HepG2 (cell line): Measurements from ENCODE around the gene MTCH1. TPM values are rescaled to one million over a fixed set of nuclear protein-coding genes. Genes with fewer than 3 reads are reported as not detected.

Experiments used
- CBX2 ChIP-seq, 2 experiments: fragments of 200-600 bp in 1 of 2; sonication (generic); formaldehyde crosslinking in 1 of 2; IDR thresholded peaks; 2 replicates each; pipeline versions ENCODE4 v1.7.0 to v1.8.1; 2018 to 2022; ENCODE audit warnings: low read depth in 2 of 2, low read length in 1 of 2, mild to moderate bottlenecking in 1 of 2, missing genetic modification reagents in 1 of 2
- ELF1 ChIP-seq: sonication (generic); formaldehyde crosslinking; IDR thresholded peaks from 2 replicates; pipeline ENCODE4 v1.4.0; 2020; ENCODE audit warnings: missing genetic modification reagents
- HNRNPLL ChIP-seq: fragments of 200-400 bp; formaldehyde crosslinking; IDR thresholded peaks from 2 replicates; pipeline ENCODE4 v1.6.1; 2017; ENCODE audit warnings: mild to moderate bottlenecking, low read depth, low read length; ENCODE audit not compliant: poor library complexity, severe bottlenecking
- KAT7 ChIP-seq: IDR thresholded peaks from 2 replicates; pipeline ENCODE4 v1.6.1; 2018; ENCODE audit warnings: borderline replicate concordance, missing compliant biosample characterization
- NONO ChIP-seq, 2 experiments: fragments of 450-650 bp in 1 of 2; sonication (generic) in 1 of 2; formaldehyde crosslinking in 1 of 2; IDR thresholded peaks in 1 of 2; conservative IDR thresholded peaks in 1 of 2; 2 replicates each; pipeline versions ENCODE4 v1.6.1 to v1.8.0; 2017 to 2022; ENCODE audit warnings: mild to moderate bottlenecking in 1 of 2, missing genetic modification reagents in 1 of 2, moderate library complexity in 1 of 2
- POLR2G ChIP-seq: fragments of 200-400 bp; formaldehyde crosslinking; IDR thresholded peaks from 2 replicates; pipeline ENCODE4 v1.6.1; 2018; ENCODE audit warnings: mild to moderate bottlenecking, low read depth, low read length, moderate library complexity
- TAF15 ChIP-seq: fragments of 200-400 bp; formaldehyde crosslinking; IDR thresholded peaks from one replicate; pipeline ENCODE4 v1.6.1; 2018; ENCODE audit warnings: mild to moderate bottlenecking, low read depth, low read length; ENCODE audit not compliant: poor library complexity, severe bottlenecking
- WIZ ChIP-seq: sonication (generic); formaldehyde crosslinking; IDR thresholded peaks from 2 replicates; pipeline ENCODE4 v1.5.1; 2020; ENCODE audit warnings: mild to moderate bottlenecking, missing genetic modification reagents
- YY1 ChIP-seq: IDR thresholded peaks from 2 replicates; pipeline ENCODE4 v1.6.1; 2011; ENCODE audit warnings: low read length, low read depth, moderate library complexity, mild to moderate bottlenecking; ENCODE audit not compliant: insufficient read depth, insufficient replicate concordance
- ZFP90 ChIP-seq: sonication (generic); formaldehyde crosslinking; IDR thresholded peaks from 2 replicates; pipeline ENCODE4 v1.8.0; 2022; ENCODE audit warnings: missing genetic modification reagents, mild to moderate bottlenecking, inconsistent platforms, borderline replicate concordance
- ZFX ChIP-seq: sonication (generic); formaldehyde crosslinking; IDR thresholded peaks from 2 replicates; pipeline ENCODE4 v1.4.0; 2020; ENCODE audit warnings: mild to moderate bottlenecking, low read depth, missing genetic modification reagents, moderate library complexity
- ZNF484 ChIP-seq: sonication (generic); formaldehyde crosslinking; IDR thresholded peaks from 2 replicates; pipeline ENCODE4 v1.5.1; 2020; ENCODE audit warnings: mild to moderate bottlenecking, low read depth, missing genetic modification reagents, borderline replicate concordance
- ZNF543 ChIP-seq: sonication (generic); formaldehyde crosslinking; IDR thresholded peaks from 2 replicates; pipeline ENCODE4 v1.4.0; 2020; ENCODE audit warnings: mild to moderate bottlenecking, missing genetic modification reagents
- ZNF674 ChIP-seq: sonication (generic); formaldehyde crosslinking; IDR thresholded peaks from 2 replicates; pipeline ENCODE4 v1.5.0; 2020; ENCODE audit warnings: low read depth, mild to moderate bottlenecking, missing genetic modification reagents
- polyA plus RNA-seq, 8 experiments: library from polyadenylated mRNA; depleted of rRNA in 3 of 8; stranded (reverse) in 7 of 8; unstranded in 1 of 8; fragments of >200 nt; fragmentation: Illumina TruSeq in 4 of 8; extraction: Trizol in 4 of 8; gene quantifications; 2 replicates each; pipeline versions ENCODE4 v1.2.1 to v1.2.3, GENCODE V29; 2011 to 2016; ENCODE audit warnings: low read depth in 4 of 8, missing spikeins in 1 of 8, mixed read lengths in 1 of 8; ENCODE audit not compliant: insufficient read depth in 1 of 8
- total RNA-seq, 5 experiments: library from RNA; depleted of rRNA; stranded (reverse); fragments of >200 nt; fragmentation: Illumina TruSeq; extraction: Trizol; gene quantifications; 2 replicates each; pipeline ENCODE4 v1.2.3, GENCODE V29; 2016; ENCODE audit warnings: low read depth in 1 of 5
- TF ChIP-seq, protein P1 (sequence below), 2 experiments: IDR thresholded peaks; 2 replicates each; pipeline ENCODE4 v1.6.1; 2011 to 2012; ENCODE audit warnings: low read length in 2 of 2, borderline replicate concordance in 1 of 2, low read depth in 1 of 2, mild to moderate bottlenecking in 1 of 2, moderate library complexity in 1 of 2
- TF ChIP-seq, protein P2 (sequence below): sonication (generic); formaldehyde crosslinking; IDR thresholded peaks from 2 replicates; pipeline ENCODE4 v1.4.0; 2020; ENCODE audit warnings: missing genetic modification reagents
- TF ChIP-seq, protein P3 (sequence below): sonication (generic); formaldehyde crosslinking; conservative IDR thresholded peaks from 2 replicates; pipeline ENCODE4 v1.4.0; 2020; ENCODE audit warnings: mild to moderate bottlenecking, missing genetic modification reagents, moderate library complexity

The MTCH1 gene
- total and polyA plus RNA-seq, 2 of the 13 experiments (the other 11 are each of a cell fraction or from before 2014, with no cell fraction given), result 86.2 to 144 TPM

DNA sequence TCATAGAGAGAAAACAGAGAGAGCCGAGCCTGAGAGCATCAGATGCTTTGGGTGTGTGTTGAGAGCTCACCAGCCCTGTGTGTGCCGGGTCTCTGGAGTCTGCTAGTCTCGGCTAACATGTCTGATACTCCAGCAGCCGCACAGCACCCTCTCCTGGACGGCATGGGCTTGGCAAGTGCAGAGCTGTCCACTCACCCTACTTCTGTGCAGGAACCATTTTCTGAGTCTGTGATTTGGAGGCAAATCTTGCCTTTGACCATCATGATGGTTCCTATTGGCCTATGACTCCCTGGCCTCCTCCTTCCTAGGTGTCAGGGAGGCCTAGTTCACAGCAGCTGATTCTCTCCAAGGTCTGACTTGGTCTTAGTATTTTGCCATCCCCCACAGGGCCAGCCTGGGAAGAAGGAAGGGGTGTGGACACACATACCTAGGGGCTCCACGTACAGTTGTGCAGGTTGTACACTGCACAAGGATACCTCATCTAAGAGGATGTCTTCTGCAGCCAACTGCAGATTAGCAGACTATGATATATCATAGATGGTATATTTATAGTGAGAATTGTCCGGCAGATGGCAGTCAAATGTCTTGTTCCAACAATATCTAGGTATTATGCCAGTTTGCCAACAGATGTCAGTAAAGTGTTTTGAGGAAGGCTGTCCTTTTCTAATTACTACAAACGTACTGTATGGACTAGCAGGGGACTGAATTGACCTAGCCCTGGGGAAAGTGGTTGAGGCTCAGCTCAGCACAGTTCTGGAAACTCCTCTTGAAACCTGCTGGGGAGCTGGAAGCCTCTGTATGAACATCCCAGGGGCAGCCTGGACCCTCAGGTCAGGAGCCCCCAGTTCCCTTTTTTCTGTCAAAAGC lies 32.4 kb upstream of the MTCH1 start (continued):
- TF ChIP-seq, protein P1, sequence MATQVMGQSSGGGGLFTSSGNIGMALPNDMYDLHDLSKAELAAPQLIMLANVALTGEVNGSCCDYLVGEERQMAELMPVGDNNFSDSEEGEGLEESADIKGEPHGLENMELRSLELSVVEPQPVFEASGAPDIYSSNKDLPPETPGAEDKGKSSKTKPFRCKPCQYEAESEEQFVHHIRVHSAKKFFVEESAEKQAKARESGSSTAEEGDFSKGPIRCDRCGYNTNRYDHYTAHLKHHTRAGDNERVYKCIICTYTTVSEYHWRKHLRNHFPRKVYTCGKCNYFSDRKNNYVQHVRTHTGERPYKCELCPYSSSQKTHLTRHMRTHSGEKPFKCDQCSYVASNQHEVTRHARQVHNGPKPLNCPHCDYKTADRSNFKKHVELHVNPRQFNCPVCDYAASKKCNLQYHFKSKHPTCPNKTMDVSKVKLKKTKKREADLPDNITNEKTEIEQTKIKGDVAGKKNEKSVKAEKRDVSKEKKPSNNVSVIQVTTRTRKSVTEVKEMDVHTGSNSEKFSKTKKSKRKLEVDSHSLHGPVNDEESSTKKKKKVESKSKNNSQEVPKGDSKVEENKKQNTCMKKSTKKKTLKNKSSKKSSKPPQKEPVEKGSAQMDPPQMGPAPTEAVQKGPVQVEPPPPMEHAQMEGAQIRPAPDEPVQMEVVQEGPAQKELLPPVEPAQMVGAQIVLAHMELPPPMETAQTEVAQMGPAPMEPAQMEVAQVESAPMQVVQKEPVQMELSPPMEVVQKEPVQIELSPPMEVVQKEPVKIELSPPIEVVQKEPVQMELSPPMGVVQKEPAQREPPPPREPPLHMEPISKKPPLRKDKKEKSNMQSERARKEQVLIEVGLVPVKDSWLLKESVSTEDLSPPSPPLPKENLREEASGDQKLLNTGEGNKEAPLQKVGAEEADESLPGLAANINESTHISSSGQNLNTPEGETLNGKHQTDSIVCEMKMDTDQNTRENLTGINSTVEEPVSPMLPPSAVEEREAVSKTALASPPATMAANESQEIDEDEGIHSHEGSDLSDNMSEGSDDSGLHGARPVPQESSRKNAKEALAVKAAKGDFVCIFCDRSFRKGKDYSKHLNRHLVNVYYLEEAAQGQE (IDR thresholded peaks at IDR 0.05; ENCODE audit: borderline replicate concordance in 1 of 2, low read depth in 1 of 2, low read length in 2 of 2), result no peak
- TF ChIP-seq ZNF674, result no peak
- peak; percentile 28; the same call in 1 of the 2 replicates for TF ChIP-seq ELF1 (CRISPR knock-in tag)
- TF ChIP-seq ZFP90 (CRISPR knock-in tag), result no peak
- TF ChIP-seq KAT7 (CRISPR knock-in tag), result no peak; the same call in 1 of the 2 replicates
- TF ChIP-seq WIZ, result no peak
- peak; percentile 27; the same call in 1 of the 2 replicates for TF ChIP-seq ZNF543 (CRISPR knock-in tag)
- no peak for TF ChIP-seq TAF15
- TF ChIP-seq HNRNPLL, result no peak
- TF ChIP-seq NONO (IDR thresholded peaks at IDR 0.05), result no peak
- TF ChIP-seq NONO (CRISPR knock-in tag; conservative IDR thresholded peaks at IDR 0.05), result no peak; the same call in 1 of the 2 replicates
- TF ChIP-seq, protein P2, sequence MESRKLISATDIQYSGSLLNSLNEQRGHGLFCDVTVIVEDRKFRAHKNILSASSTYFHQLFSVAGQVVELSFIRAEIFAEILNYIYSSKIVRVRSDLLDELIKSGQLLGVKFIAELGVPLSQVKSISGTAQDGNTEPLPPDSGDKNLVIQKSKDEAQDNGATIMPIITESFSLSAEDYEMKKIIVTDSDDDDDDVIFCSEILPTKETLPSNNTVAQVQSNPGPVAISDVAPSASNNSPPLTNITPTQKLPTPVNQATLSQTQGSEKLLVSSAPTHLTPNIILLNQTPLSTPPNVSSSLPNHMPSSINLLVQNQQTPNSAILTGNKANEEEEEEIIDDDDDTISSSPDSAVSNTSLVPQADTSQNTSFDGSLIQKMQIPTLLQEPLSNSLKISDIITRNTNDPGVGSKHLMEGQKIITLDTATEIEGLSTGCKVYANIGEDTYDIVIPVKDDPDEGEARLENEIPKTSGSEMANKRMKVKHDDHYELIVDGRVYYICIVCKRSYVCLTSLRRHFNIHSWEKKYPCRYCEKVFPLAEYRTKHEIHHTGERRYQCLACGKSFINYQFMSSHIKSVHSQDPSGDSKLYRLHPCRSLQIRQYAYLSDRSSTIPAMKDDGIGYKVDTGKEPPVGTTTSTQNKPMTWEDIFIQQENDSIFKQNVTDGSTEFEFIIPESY, result peak; percentile 20
- peak; percentile 74 for TF ChIP-seq YY1
- TF ChIP-seq ZFX, result peak; percentile 24; the same call in 1 of the 2 replicates
- no peak for TF ChIP-seq CBX2 (IDR thresholded peaks at IDR 0.05; ENCODE audit: low read depth, low read length)
- TF ChIP-seq CBX2 (CRISPR knock-in tag; IDR thresholded peaks at IDR 0.05; ENCODE audit: low read depth), result peak; percentile 75; the same call in 1 of the 2 replicates
- TF ChIP-seq ZNF484 (CRISPR knock-in tag), result no peak
- TF ChIP-seq POLR2G, result no peak
- TF ChIP-seq, protein P3, sequence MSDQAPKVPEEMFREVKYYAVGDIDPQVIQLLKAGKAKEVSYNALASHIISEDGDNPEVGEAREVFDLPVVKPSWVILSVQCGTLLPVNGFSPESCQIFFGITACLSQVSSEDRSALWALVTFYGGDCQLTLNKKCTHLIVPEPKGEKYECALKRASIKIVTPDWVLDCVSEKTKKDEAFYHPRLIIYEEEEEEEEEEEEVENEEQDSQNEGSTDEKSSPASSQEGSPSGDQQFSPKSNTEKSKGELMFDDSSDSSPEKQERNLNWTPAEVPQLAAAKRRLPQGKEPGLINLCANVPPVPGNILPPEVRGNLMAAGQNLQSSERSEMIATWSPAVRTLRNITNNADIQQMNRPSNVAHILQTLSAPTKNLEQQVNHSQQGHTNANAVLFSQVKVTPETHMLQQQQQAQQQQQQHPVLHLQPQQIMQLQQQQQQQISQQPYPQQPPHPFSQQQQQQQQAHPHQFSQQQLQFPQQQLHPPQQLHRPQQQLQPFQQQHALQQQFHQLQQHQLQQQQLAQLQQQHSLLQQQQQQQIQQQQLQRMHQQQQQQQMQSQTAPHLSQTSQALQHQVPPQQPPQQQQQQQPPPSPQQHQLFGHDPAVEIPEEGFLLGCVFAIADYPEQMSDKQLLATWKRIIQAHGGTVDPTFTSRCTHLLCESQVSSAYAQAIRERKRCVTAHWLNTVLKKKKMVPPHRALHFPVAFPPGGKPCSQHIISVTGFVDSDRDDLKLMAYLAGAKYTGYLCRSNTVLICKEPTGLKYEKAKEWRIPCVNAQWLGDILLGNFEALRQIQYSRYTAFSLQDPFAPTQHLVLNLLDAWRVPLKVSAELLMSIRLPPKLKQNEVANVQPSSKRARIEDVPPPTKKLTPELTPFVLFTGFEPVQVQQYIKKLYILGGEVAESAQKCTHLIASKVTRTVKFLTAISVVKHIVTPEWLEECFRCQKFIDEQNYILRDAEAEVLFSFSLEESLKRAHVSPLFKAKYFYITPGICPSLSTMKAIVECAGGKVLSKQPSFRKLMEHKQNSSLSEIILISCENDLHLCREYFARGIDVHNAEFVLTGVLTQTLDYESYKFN (CRISPR knock-in tag), result no peak; the same call in 1 of the 2 replicates
